CD4-positive, alpha-beta T cell (primary cell): Measurements from ENCODE around the gene MRM3. TPM values are rescaled to one million over a fixed set of nuclear protein-coding genes. Genes with fewer than 3 reads are reported as not detected.
"Not testable (repeated sequence)": the region's sequence is repeated elsewhere in the genome, so short reads cannot be mapped to it uniquely, and the experiment has no call there.

Experiments
- ATAC-seq: fragments of 200-7000 bp; cut with Tn5 transposase; one replicate; pipeline ENCODE4 v1.10.0; 2022; ENCODE audit warnings: mild to moderate bottlenecking; ENCODE audit not compliant: poor library complexity
- CTCF ChIA-PET: fragments of 350-600 bp; sonication (Branson Sonifier 250); formaldehyde crosslinking; loops from one replicate; lab custom pipeline; 2021; ENCODE audit warnings: antibody characterized with exemption, inconsistent platforms; lab: Charles Lee
- POLR2A ChIA-PET: fragments of 350-600 bp; sonication (Branson Sonifier 250); formaldehyde crosslinking; loops from one replicate; lab custom pipeline; 2021; ENCODE audit warnings: antibody characterized with exemption, inconsistent platforms; lab: Charles Lee
- DNase-seq, 14 experiments: peaks; one replicate each; pipeline ENCODE4 v3.0.0-alpha.2; 2013 to 2020; ENCODE audit warnings: mixed read lengths in 2 of 14
- H3K27ac ChIP-seq, 2 donors: one replicate each; pipeline versions ENCODE4 v1.5.1 to v1.7.0; 2013; ENCODE audit warnings: low read length in 2 of 2, low read depth in 1 of 2, mild to moderate bottlenecking in 1 of 2
- H3K27me3 ChIP-seq, 2 experiments: 1 replicate in 1 of 2; 2 replicates in 1 of 2; pipeline versions ENCODE4 v1.6.1 to v1.7.0; 2013; ENCODE audit warnings: low read length in 2 of 2, control low read depth in 1 of 2, mild to moderate bottlenecking in 1 of 2, moderate library complexity in 1 of 2; ENCODE audit not compliant: insufficient read depth in 2 of 2, control insufficient read depth in 1 of 2
- H3K36me3 ChIP-seq: one replicate; pipeline ENCODE4 v1.6.1; 2013; ENCODE audit warnings: low read length, control low read depth; ENCODE audit not compliant: insufficient read depth
- H3K4me1 ChIP-seq: one replicate; pipeline ENCODE4 v1.6.1; 2013; ENCODE audit warnings: low read length, control low read depth; ENCODE audit not compliant: insufficient read depth
- H3K4me3 ChIP-seq: one replicate; pipeline ENCODE4 v1.5.1; 2013; ENCODE audit warnings: mild to moderate bottlenecking, low read length, moderate library complexity
- H3K9me3 ChIP-seq, 2 experiments: 1 replicate in 1 of 2; 2 replicates in 1 of 2; pipeline versions ENCODE4 v1.6.1 to v1.7.0; 2013; ENCODE audit warnings: low read length in 2 of 2, mild to moderate bottlenecking in 2 of 2, control low read depth in 1 of 2, moderate library complexity in 1 of 2; ENCODE audit not compliant: control insufficient read depth in 1 of 2, insufficient read depth in 1 of 2
- H3K27ac Mint-ChIP-seq: one replicate; pipeline ENCODE4 v1.8.0; 2020; ENCODE audit warnings: mixed read lengths
- H3K27me3 Mint-ChIP-seq: one replicate; pipeline ENCODE4 v1.8.0; 2021; ENCODE audit warnings: mixed read lengths
- H3K36me3 Mint-ChIP-seq: one replicate; pipeline ENCODE4 v1.8.0; 2021; ENCODE audit warnings: low read depth, mixed read lengths
- H3K4me1 Mint-ChIP-seq: one replicate; pipeline ENCODE4 v1.8.0; 2021; ENCODE audit warnings: low read depth, mixed read lengths
- H3K4me3 Mint-ChIP-seq: one replicate; pipeline ENCODE4 v1.8.0; 2020; ENCODE audit warnings: mild to moderate bottlenecking, mixed read lengths
- H3K9me3 Mint-ChIP-seq: one replicate; pipeline ENCODE4 v1.8.0; 2020; ENCODE audit warnings: mixed read lengths
- intact Hi-C, 2 experiments: fragments of 100-400 bp; cut with DNase I in 1 of 2; cut with micrococcal nuclease in 1 of 2; formaldehyde crosslinking; loops; one replicate each; pipeline versions ENCODE4 v1.15.1 to v1.9.0; 2023 to 2025; cut with DNase I, micrococcal nuclease
- total RNA-seq, 174 experiments: library from RNA in 2 of 174; stranded (reverse) in 2 of 174; gene quantifications; one replicate each; pipeline ENCODE4 v1.2.3 and lab custom pipeline; 2021 to 2026
- TF ChIP-seq, protein P1 (sequence below): fragments of 200-600 bp; IDR thresholded peaks from one replicate; pipeline ENCODE4 v1.8.0; 2022; ENCODE audit warnings: antibody characterized with exemption, mild to moderate bottlenecking

The MRM3 gene
- total RNA-seq, 2 experiments from 2014 or later = 40.8 to 44.1 TPM

DNA sequence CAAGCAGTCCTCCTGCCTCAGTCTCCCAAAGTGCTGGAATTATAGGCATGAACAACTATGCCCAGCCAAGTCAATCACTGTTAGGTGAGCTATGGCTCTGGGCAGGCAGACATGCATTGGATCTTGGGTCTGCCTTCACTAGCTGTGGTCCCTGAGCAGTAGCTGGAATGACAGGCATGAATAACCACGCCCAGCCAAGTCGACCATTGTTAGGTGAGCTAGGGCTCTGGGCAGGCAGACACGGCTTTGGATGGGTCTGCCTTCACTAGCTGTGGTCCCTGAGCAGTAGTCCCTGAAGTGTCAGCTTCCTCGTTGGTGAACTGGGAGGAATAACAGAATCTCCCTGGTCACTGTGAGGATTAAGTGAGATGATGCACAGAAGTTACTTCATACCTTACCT, 6.4 kb downstream of the MRM3 start:
- intact Hi-C loops = no loop called here
- H3K9me3 Mint-ChIP-seq = no peaks in the 10 kb centered on the region
- no peak overlapping the region for H3K4me3 Mint-ChIP-seq
- H3K4me1 Mint-ChIP-seq = peaks cover 11% of the 10 kb centered on the region
- H3K9me3 ChIP-seq = no peaks in the 10 kb centered on the region
- DNase-seq (no peak), ATAC-seq (no peak)
- H3K27me3 Mint-ChIP-seq = no peaks in the 10 kb centered on the region
- H3K4me3 ChIP-seq = no peak overlapping the region
- peaks cover 48% of the 10 kb centered on the region for H3K36me3 ChIP-seq
- no peak overlapping the region for H3K27ac ChIP-seq
- no peaks in the 10 kb centered on the region for H3K27me3 ChIP-seq
- TF ChIP-seq, protein P1, sequence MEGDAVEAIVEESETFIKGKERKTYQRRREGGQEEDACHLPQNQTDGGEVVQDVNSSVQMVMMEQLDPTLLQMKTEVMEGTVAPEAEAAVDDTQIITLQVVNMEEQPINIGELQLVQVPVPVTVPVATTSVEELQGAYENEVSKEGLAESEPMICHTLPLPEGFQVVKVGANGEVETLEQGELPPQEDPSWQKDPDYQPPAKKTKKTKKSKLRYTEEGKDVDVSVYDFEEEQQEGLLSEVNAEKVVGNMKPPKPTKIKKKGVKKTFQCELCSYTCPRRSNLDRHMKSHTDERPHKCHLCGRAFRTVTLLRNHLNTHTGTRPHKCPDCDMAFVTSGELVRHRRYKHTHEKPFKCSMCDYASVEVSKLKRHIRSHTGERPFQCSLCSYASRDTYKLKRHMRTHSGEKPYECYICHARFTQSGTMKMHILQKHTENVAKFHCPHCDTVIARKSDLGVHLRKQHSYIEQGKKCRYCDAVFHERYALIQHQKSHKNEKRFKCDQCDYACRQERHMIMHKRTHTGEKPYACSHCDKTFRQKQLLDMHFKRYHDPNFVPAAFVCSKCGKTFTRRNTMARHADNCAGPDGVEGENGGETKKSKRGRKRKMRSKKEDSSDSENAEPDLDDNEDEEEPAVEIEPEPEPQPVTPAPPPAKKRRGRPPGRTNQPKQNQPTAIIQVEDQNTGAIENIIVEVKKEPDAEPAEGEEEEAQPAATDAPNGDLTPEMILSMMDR = no peak
- POLR2A ChIA-PET = interaction anchor here (0.5 to 0.8 kb wide), 2 partner anchors 36 to 37 kb away, joined by 3 read pairs; partner anchors contain the start of gene GEMIN4
- peaks cover 56% of the 10 kb centered on the region for H3K36me3 Mint-ChIP-seq
- CTCF ChIA-PET = no interaction called here
- no peak overlapping the region for H3K27ac Mint-ChIP-seq
- H3K4me1 ChIP-seq = no peaks in the 10 kb centered on the region

DNA sequence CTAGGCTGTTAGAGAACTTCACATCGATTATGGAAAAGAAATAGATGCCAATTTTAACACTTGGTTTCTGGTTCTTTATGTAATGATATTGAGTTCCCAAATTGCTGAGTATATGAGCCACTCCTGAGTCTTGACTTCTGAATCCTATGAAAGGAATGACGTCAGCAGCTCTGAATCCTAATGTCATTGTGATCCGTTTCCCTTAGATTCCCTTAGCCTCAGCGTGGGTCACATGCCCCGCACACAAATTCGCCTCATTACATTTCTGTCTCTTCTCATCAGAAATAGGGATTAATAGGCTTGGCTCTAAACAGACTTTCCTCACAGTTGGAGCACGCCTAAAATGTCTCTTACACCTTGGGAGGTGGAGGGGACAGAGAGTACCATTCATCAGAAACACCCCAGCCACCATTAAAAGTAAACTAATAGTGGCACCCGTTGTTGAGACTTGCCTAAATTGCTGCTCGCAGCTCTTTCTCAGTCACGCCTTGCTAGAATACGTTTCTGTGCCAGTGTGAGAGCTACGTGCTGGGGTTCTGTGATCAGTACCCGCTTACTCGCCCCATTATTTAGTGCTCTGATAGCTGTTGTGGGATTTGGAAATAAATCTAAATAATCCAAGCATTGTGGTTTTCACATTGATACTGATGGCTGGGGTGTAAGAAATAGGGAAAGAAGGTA, 7.1 kb downstream of the MRM3 start:
- Histone ChIP-seq H3K9me3 (no peaks in the 10 kb centered on the region), H3K27me3 (no peaks in the 10 kb centered on the region), H3K27ac (no peak overlapping the region), H3K36me3 (peaks cover 48% of the 10 kb centered on the region), H3K4me3 (no peak overlapping the region), H3K4me1 (no peaks in the 10 kb centered on the region)
- DNase-seq (no peak), ATAC-seq (no peak)
- no peak overlapping the region for H3K27ac Mint-ChIP-seq
- TF ChIP-seq, protein P1 = no peak
- H3K9me3 Mint-ChIP-seq = no peaks in the 10 kb centered on the region
- H3K36me3 Mint-ChIP-seq = peaks cover 60% of the 10 kb centered on the region
- CTCF ChIA-PET = no interaction called here
- peaks cover 6% of the 10 kb centered on the region for H3K4me1 Mint-ChIP-seq
- H3K4me3 Mint-ChIP-seq = no peak overlapping the region
- no peaks in the 10 kb centered on the region for H3K27me3 Mint-ChIP-seq
- POLR2A ChIA-PET = interaction anchor here (0.5 kb wide), 1 partner anchor 36 kb away, joined by 3 read pairs; no protein-coding TSS in a partner anchor
- intact Hi-C loops = no loop called here

DNA sequence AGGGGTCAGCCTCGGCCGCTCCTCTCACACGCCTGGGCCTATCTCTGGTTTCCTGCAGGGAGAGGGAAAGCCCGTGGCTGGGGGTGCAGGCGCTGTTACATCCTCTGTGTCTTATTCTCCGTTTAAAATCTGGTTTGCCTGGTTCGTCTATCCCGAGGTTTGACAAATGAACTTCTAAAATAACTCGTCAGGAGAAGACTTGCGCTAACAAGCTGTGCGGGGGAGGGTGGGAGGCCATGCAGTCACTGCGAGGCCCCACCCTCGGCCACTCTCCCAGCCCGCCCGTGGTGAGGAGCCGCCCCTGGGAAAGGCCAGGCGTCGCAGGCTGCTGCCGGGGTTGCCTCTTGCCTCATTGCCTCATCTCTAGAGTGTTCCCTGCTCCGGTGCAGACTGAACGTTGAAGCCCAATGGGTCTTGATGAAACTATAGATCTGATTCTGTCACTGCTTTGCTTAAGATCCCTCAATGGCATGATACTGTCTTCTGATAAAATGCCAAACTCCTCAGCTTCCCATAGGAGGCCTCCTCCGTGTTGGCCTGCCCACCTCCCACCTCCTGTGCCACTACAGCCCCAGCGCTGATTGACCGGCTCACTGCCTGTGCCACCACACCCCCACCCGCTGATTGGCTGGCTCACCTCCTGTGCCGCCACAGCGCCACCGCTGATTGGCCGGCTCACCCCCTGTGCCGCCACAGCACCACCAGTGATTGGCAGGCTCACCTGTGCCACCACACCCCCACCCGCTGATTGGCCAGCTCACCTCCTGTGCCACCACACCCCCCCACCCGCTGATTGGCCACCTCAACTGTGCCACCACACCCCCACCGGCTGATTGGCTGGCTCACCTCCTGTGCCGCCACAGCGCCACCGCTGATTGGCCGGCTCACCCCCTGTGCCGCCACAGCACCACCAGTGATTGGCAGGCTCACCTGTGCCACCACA, 8.0 kb downstream of the MRM3 start:
- H3K36me3 ChIP-seq = peaks cover 48% of the 10 kb centered on the region
- intact Hi-C loops, CTCF ChIA-PET, H3K4me3 ChIP-seq, H3K27ac ChIP-seq, ATAC-seq, H3K9me3 Mint-ChIP-seq, H3K4me3 Mint-ChIP-seq, H3K9me3 ChIP-seq, H3K4me1 Mint-ChIP-seq, DNase-seq, POLR2A ChIA-PET, H3K27ac Mint-ChIP-seq, H3K27me3 ChIP-seq, H3K4me1 ChIP-seq, H3K27me3 Mint-ChIP-seq: not testable (repeated sequence)
- peaks cover 60% of the 10 kb centered on the region for H3K36me3 Mint-ChIP-seq

DNA sequence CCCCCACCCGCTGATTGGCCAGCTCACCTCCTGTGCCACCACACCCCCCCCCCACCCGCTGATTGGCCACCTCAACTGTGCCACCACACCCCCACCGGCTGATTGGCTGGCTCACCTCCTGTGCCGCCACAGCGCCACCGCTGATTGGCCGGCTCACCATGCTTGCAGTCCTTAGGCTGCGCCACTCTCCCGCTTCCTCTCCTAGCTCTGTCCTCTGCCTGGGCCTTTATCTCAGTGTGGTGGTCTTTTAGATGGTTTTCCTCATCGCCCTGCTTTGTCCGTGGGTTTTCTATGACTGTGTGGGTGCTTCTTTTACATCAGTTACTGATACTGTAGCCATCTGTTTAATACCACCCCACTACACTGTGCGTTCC, 8.7 kb downstream of the MRM3 start:
- CTCF ChIA-PET = not testable (repeated sequence)

More for the DNA sequence above, 8.7 kb downstream of the MRM3 start:
- POLR2A ChIA-PET, H3K4me3 ChIP-seq, H3K27me3 Mint-ChIP-seq, ATAC-seq, H3K9me3 ChIP-seq, H3K27ac ChIP-seq, intact Hi-C loops, H3K4me1 ChIP-seq, DNase-seq, H3K27me3 ChIP-seq, H3K27ac Mint-ChIP-seq, H3K4me1 Mint-ChIP-seq, H3K4me3 Mint-ChIP-seq, H3K9me3 Mint-ChIP-seq: not testable (repeated sequence)
- H3K36me3 Mint-ChIP-seq = peaks cover 60% of the 10 kb centered on the region
- H3K36me3 ChIP-seq = peaks cover 48% of the 10 kb centered on the region
